ENCODE results near the gene HHATL.
"Not testable (repeated sequence)": the region's sequence is repeated elsewhere in the genome, so short reads cannot be mapped to it uniquely, and the experiment has no call there.

Gene HHATL

DNA sequence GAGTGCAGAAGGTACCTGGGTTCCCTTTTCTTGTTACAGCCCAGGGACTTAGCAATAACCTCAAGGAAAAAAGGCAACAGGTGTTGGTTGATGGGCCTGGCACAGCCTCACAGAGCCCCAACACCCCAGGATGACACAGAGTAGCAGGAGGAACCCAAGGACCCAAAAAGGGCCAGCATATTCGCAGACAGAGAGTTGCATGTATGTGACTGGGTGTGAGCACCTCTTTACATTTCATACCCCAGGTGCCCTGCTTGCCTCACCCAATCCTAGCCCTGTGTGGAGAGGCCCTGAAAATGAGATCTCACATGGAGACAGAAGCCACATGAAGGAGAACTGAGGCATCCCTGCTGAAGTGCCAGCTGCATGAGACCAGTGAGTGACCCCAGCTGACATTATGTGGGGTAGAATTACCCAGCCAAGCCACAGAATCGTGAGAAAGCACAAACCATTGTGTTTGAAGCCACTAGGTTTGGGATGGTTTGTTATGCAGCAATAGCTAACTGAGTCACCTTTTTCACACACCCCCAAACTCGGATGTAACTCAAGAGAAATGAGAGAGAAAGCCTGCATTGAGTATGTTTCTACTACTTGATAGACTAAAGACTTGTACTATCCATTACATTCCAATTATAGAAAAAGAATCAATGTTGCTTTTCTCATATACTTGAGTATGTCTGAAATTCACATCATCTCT, 26.2 kb upstream of the HHATL start:
- TF ChIP-seq Cebpa-rat (IDR thresholded peaks at IDR 0.05), result no peak
- H3K27me3 ChIP-seq, result no peaks in the 10 kb centered on the region

DNA sequence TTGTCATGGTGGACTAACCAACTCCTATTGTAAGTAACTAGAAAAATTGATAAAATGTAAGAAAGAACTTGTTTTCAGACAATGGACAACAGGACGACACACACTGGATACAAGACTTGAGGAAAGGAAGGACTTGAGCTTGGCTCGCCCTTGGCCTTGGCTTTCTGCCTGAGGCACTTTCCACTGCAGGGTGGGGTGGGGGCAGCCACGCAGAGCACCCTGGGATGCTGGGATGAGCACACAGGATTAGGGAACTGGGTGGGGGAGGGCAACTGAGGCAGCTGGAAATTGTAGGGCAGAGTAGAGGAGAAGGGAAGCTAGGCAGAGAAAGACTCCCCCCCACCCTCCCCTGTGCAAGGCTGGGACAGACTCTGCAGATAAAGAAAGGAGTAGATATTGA, 25.5 kb upstream of the HHATL start:
- no peaks in the 10 kb centered on the region for H3K4me1 ChIP-seq

More for the DNA sequence above, 26.2 kb upstream of the HHATL start:
- H3K4me2 ChIP-seq, result no peak overlapping the region
- H3K36me3 ChIP-seq, result no peaks in the 10 kb centered on the region
- no peak overlapping the region for H3K9ac ChIP-seq
- H3K4me1 ChIP-seq, result no peaks in the 10 kb centered on the region
- H3K9me3 ChIP-seq, result no peaks in the 10 kb centered on the region
- no peaks in the 10 kb centered on the region for H4K20me1 ChIP-seq
- H3K4me3 ChIP-seq, result no peak overlapping the region
- no peak overlapping the region for H3K27ac ChIP-seq

DNA sequence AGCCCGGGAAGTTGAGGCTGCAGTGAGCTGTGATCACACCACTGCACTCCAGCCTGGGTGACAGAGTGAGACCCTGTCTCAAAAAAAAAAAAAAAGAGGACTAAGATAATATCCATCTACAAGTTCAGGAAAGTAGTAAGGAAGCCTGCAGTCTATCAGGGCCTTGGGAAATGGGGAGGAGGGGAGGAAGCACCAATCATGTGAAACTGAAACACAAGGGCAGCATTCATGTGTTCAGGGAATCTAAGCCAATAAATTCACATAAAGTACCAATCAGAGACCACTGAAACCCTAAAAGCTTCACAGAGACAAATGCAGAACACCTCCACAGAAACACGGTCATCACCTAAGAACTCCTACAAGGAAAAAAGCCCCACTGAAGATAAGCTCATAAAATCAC, 22.9 kb upstream of the HHATL start:
- Histone ChIP-seq H3K27ac (no peak overlapping the region), H3K4me3 (no peak overlapping the region), H3K4me2 (no peak overlapping the region), H4K20me1 (no peaks in the 10 kb centered on the region), H3K9me3 (no peaks in the 10 kb centered on the region), H3K4me1 (no peaks in the 10 kb centered on the region), H3K9ac (no peak overlapping the region), H3K27me3 (no peaks in the 10 kb centered on the region), H3K36me3 (no peaks in the 10 kb centered on the region)
- TF ChIP-seq Cebpa-rat (IDR thresholded peaks at IDR 0.05), result no peak

More for the DNA sequence above, 25.5 kb upstream of the HHATL start:
- TF ChIP-seq Cebpa-rat (IDR thresholded peaks at IDR 0.05), result no peak
- no peaks in the 10 kb centered on the region for H3K9me3 ChIP-seq
- H3K27ac ChIP-seq, result no peak overlapping the region
- no peaks in the 10 kb centered on the region for H3K36me3 ChIP-seq
- no peak overlapping the region for H3K4me3 ChIP-seq
- H3K9ac ChIP-seq, result no peak overlapping the region
- H3K27me3 ChIP-seq, result no peaks in the 10 kb centered on the region
- H3K4me2 ChIP-seq, result no peak overlapping the region
- H4K20me1 ChIP-seq, result no peaks in the 10 kb centered on the region

DNA sequence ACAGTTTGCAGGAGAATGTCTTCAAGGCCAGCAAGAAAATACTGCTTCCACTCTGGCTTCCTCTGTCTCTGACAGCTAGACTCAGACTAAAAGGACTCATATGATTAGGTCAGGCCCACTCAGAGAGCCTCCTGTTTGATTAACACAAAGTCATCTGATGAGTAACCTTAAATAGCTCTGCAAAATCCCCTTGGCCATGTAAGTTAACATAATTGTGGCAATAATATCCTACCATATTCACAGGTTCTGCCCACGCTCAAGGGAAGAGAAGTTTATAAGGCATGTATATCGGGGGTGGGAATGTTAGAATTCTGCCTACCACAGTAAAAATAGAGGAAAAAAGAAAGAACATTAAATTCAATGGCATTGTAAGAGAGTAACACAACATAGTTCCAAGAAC, 20.6 kb upstream of the HHATL start:
- no peak for TF ChIP-seq Cebpa-rat (IDR thresholded peaks at IDR 0.05)
- Histone ChIP-seq H3K9ac (no peak overlapping the region), H3K36me3 (no peaks in the 10 kb centered on the region), H4K20me1 (no peaks in the 10 kb centered on the region), H3K9me3 (no peaks in the 10 kb centered on the region), H3K27me3 (no peaks in the 10 kb centered on the region), H3K27ac (no peak overlapping the region), H3K4me2 (no peak overlapping the region), H3K4me1 (no peaks in the 10 kb centered on the region), H3K4me3 (no peak overlapping the region)

DNA sequence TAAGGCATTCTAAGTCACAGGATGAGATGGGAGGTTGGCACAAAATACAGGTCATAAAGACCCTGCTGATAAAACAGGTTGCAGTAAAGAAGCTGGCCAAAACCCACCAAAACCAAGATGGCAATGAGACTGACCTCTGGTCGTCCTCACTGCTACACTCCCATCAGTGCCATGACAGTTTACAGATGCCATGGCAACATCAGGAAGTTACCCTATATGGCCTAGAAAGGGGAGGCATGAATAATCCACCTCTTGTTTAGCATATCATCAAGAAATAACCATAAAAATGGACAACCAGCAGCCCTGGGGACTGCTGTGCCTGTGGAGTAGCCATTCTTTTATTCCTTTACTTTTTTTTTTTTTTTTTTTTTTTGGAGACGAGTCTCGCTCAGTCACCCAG, 19.8 kb upstream of the HHATL start:
- not testable (repeated sequence) for H3K4me1 ChIP-seq, H3K4me2 ChIP-seq, H3K36me3 ChIP-seq, H3K27me3 ChIP-seq, H4K20me1 ChIP-seq, H3K4me3 ChIP-seq, H3K27ac ChIP-seq, H3K9me3 ChIP-seq, H3K9ac ChIP-seq

DNA sequence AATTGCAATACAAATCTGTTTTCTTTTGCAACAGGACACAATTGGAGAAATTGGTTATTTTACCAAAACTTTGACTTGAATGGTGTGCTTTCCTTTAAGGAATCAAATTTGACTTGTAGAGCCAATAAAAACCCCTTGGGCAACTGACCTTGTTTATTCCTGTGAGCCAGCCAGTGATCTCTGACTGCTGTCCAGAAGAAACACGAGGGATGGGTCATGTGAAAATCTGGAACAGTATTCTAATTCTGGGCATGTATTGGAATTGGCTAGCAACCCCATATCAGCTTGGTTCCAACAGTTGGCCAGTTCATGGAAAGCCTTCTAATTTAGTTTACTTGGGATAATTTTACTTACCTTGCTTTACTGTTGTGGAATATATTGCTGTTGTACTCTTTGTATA, 19.1 kb upstream of the HHATL start:
- Histone ChIP-seq H3K36me3 (no peaks in the 10 kb centered on the region), H3K4me2 (no peak overlapping the region)

DNA sequence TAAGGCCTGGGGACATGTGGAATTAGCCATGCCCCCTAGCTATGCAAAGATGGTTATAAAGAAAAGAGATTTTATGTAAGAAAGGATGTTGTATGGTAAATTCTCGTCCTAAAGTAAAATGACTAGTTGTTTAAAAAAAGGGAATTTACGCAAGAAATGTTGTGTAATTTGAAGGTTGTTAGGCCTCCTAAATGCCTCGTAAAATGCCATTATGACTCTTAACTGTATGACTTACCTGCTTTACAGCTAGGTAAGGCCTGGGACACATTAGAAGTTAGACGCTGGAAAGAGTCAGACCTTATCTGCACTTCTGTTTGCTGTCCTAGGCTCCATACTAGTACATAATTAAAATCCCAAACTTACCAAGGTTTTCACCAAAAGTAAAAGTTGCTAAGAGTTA, 17.5 kb upstream of the HHATL start:
- H3K9me3 ChIP-seq, result no peaks in the 10 kb centered on the region
- no peaks in the 10 kb centered on the region for H3K27me3 ChIP-seq
- H3K4me3 ChIP-seq, result no peak overlapping the region
- H3K4me2 ChIP-seq, result no peak overlapping the region
- no peak overlapping the region for H3K27ac ChIP-seq
- H3K4me1 ChIP-seq, result no peaks in the 10 kb centered on the region
- no peaks in the 10 kb centered on the region for H4K20me1 ChIP-seq
- H3K36me3 ChIP-seq, result no peaks in the 10 kb centered on the region
- H3K9ac ChIP-seq, result no peak overlapping the region
- no peak for TF ChIP-seq Cebpa-rat (IDR thresholded peaks at IDR 0.05)

More for the DNA sequence above, 19.1 kb upstream of the HHATL start:
- Histone ChIP-seq H3K4me1 (no peaks in the 10 kb centered on the region), H3K27me3 (no peaks in the 10 kb centered on the region), H3K9me3 (no peaks in the 10 kb centered on the region), H3K9ac (no peak overlapping the region), H3K4me3 (no peak overlapping the region), H4K20me1 (no peaks in the 10 kb centered on the region), H3K27ac (no peak overlapping the region)
- no peak for TF ChIP-seq Cebpa-rat (IDR thresholded peaks at IDR 0.05)

DNA sequence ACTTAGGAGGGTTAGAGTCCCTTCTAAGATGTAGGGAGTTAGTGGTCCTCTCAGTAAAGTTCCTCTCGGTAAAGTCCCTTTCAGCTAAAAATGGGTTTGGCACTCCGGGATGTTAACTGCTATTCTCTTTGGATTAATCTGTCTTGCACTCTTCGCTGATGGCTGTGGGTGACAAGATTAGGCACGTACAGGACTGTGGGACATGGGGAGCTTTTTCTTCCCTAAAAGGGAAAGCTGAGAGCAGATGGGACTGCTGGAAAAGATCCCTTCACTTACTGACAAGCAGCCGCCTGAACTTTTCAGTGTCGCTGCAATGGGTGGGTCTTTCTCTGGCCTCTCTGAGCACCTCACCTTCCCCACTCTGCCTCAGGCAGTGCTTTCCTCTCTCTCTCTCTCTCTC, 16.4 kb upstream of the HHATL start:
- Histone ChIP-seq H3K9ac (no peak overlapping the region), H3K4me2 (no peak overlapping the region), H3K36me3 (no peaks in the 10 kb centered on the region), H3K4me3 (no peak overlapping the region), H3K27ac (no peak overlapping the region), H3K27me3 (no peaks in the 10 kb centered on the region), H3K9me3 (no peaks in the 10 kb centered on the region), H4K20me1 (no peaks in the 10 kb centered on the region), H3K4me1 (no peaks in the 10 kb centered on the region)
- no peak for TF ChIP-seq Cebpa-rat (IDR thresholded peaks at IDR 0.05)

DNA sequence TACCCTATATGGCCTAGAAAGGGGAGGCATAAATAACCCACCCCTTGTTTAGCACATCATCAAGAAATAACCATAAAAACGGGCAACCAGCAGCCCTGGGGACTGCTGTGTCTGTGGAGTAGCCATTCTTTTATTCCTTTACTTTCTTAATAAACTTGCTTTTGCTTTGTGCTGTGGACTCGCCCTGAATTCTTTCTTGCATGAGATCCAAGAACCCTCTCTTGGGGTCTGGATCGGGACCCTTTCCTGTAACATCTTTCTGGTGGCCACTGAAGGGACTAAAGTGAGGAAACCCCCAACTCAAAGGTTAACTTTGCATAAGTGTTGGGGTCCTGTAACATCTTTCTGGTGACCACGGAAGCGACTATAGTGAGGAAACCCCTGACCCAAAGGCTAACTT, 15.7 kb upstream of the HHATL start:
- H3K36me3 ChIP-seq, result no peaks in the 10 kb centered on the region
- no peaks in the 10 kb centered on the region for H4K20me1 ChIP-seq
- H3K4me3 ChIP-seq, result no peak overlapping the region
- H3K4me1 ChIP-seq, result no peaks in the 10 kb centered on the region
- no peak overlapping the region for H3K4me2 ChIP-seq
- no peaks in the 10 kb centered on the region for H3K9me3 ChIP-seq
- TF ChIP-seq Cebpa-rat (IDR thresholded peaks at IDR 0.05), result no peak
- no peak overlapping the region for H3K27ac ChIP-seq
- H3K27me3 ChIP-seq, result no peaks in the 10 kb centered on the region
- no peak overlapping the region for H3K9ac ChIP-seq

DNA sequence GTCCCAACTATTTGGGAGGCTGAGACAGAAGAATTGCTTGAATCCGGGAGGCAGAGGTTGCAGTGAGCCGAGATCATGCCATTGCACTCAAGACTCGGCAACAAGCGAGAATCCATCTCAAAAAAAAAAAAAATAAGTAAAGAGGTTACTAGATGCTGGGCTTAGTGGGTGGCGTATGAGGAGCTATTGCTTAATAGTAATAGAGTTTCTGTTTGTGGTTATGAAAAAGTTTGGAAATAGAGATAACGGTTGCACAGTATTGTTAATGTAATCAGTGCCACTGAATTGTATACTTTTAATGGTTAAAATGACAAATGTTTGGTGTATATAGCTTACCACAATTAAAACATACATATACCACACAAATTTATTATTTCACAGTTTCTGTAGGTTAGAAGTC, 14.7 kb upstream of the HHATL start:
- TF ChIP-seq Cebpa-rat (IDR thresholded peaks at IDR 0.05), result no peak
- no peaks in the 10 kb centered on the region for H3K4me1 ChIP-seq
- no peaks in the 10 kb centered on the region for H4K20me1 ChIP-seq
- H3K36me3 ChIP-seq, result no peaks in the 10 kb centered on the region
- H3K27me3 ChIP-seq, result no peaks in the 10 kb centered on the region
- H3K9me3 ChIP-seq, result no peaks in the 10 kb centered on the region
- H3K4me3 ChIP-seq, result no peak overlapping the region
- no peak overlapping the region for H3K9ac ChIP-seq
- H3K4me2 ChIP-seq, result no peak overlapping the region
- no peak overlapping the region for H3K27ac ChIP-seq

All from BLaER1 (cell line).